ENCODE data around the gene DAB1. TPM values are rescaled to one million over a fixed set of nuclear protein-coding genes. Genes with fewer than 3 reads are reported as not detected.

DAB1 gene
- total RNA-seq, 1 donor, result 0.45 TPM

DNA sequence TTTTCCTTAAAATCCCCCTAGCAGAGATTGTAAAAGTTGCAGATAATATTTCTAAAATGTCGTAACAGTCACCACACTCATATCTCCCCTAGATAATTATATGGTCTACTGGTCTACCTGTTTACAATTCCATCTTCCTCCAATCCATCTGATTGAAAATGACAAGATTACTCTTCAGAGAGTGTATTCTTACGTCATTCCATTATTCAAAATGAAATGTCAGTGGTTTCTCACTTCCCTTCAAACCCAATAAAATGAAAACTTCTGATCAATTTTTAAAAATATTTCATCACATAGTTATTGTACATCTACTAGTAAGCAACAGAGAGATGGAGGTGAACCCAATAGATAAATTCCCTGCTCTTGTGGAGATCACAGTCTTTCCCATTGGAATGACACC, 255.9 kb downstream of the DAB1 start:
- no peak overlapping the region for H3K4me3 ChIP-seq (ENCODE audit: low read depth, low read length)
- no peak for DNase-seq (ENCODE audit: low read depth)
- TF ChIP-seq, protein P1, sequence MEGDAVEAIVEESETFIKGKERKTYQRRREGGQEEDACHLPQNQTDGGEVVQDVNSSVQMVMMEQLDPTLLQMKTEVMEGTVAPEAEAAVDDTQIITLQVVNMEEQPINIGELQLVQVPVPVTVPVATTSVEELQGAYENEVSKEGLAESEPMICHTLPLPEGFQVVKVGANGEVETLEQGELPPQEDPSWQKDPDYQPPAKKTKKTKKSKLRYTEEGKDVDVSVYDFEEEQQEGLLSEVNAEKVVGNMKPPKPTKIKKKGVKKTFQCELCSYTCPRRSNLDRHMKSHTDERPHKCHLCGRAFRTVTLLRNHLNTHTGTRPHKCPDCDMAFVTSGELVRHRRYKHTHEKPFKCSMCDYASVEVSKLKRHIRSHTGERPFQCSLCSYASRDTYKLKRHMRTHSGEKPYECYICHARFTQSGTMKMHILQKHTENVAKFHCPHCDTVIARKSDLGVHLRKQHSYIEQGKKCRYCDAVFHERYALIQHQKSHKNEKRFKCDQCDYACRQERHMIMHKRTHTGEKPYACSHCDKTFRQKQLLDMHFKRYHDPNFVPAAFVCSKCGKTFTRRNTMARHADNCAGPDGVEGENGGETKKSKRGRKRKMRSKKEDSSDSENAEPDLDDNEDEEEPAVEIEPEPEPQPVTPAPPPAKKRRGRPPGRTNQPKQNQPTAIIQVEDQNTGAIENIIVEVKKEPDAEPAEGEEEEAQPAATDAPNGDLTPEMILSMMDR (IDR thresholded peaks at IDR 0.05; ENCODE audit: insufficient read depth, low read length), result no peak

DNA sequence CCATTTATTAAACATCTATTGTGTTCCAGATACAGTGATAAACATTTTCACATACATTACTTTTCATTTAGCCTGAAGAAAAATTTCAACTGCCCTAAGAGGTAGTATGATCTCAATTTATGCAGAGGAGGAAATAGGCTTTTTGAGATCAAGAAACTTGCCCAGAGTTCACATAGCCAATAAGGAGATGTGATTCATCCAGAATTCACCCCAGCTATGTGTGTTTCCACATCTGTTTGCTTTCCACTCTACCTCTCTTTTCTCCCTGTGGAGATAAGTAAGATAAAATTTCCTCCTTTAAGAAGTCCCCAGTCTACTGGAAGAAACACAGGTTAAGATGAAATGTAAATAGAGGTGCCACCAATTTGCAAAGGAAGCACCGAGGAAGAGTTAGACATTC, 258.3 kb downstream of the DAB1 start:
- no peak overlapping the region for H3K4me3 ChIP-seq (ENCODE audit: low read depth, low read length)
- DNase-seq (ENCODE audit: low read depth), result peak; percentile 54
- TF ChIP-seq, protein P1 (IDR thresholded peaks at IDR 0.05; ENCODE audit: insufficient read depth, low read length), result no peak

DNA sequence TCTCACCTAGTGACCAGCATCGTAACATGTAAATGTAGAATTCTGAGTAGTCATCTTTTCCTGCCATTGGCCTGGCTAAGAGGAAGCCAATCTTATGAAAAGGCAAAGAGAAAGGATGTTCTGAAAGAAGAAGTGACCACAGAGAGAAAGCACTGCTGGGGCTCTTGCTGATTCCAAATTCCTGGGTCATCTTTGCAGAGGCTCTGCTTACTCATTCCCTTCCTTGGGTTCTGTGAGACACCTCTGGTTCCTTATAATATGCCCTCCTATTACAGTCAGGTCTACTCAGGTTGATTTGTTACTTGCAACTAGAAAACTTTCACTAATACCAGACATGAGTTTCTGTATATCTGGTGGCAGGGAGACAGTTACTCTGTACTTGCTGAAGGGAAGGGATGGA, 259.3 kb downstream of the DAB1 start:
- H3K4me3 ChIP-seq (ENCODE audit: low read depth, low read length), result no peak overlapping the region
- TF ChIP-seq, protein P1 (IDR thresholded peaks at IDR 0.05; ENCODE audit: insufficient read depth, low read length), result no peak
- no peak for DNase-seq (ENCODE audit: low read depth)

GRCh38 chr1:57163789-57164188, 260.1 kb downstream of the DAB1 start:
- TF ChIP-seq, protein P1 (IDR thresholded peaks at IDR 0.05; ENCODE audit: insufficient read depth, low read length), result no peak
- DNase-seq (ENCODE audit: low read depth), result no peak
- H3K4me3 ChIP-seq (ENCODE audit: low read depth, low read length), result no peak overlapping the region

DNA sequence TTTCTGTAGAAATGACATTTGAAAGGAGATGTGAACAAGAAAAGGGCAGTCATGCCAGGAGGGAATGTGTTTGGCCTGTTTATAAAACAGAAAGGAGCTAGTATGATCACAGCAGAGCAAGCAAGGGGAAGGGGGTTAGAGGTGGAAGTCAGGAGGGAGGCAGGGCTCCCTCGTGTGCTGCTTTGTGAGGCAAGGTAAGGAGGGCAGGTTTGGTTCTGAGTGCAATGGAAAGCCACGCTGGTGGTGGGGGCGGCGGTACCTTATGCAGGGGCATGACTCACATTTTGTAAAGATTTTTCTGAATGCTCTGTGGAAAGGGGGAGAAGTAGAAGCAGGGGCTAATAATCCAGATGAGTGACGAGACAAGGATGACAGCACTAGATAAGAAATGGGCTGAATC, 260.5 kb downstream of the DAB1 start:
- no peak for DNase-seq (ENCODE audit: low read depth)
- no peak overlapping the region for H3K4me3 ChIP-seq (ENCODE audit: low read depth, low read length)
- TF ChIP-seq, protein P1 (IDR thresholded peaks at IDR 0.05; ENCODE audit: insufficient read depth, low read length), result no peak

DNA sequence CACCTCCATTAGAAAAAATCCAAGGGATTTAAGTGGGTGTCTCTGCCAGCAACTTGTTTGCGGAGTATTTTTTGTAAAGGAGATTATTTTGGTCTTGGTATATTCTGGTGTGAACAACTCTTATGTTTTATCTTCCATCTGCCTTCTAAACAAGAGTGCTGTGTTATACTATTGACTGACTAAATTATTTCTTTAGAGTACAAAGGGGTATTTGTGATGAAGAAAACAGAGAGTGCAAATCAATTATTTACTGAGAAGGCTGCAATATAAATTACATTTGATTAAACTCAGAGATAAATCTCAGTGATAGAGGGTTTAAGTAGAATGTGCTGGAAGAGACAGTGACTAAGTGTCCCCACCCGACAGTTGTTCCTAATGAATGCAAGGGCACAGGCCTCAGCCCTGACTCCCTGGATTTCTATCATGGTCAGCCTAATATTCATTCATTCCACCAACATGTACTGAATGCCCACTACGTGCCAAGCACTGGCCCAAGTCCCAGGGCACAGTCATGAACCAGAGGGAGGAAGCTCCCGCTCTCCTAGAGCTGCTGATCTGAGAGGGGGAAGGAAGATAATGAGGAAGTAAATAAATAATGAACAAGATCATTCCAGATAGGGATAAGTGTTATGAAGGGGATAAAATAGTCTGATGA, 261.1 kb downstream of the DAB1 start:
- TF ChIP-seq, protein P1 (IDR thresholded peaks at IDR 0.05; ENCODE audit: insufficient read depth, low read length), result no peak
- DNase-seq (ENCODE audit: low read depth), result no peak
- no peak overlapping the region for H3K4me3 ChIP-seq (ENCODE audit: low read depth, low read length)

DNA sequence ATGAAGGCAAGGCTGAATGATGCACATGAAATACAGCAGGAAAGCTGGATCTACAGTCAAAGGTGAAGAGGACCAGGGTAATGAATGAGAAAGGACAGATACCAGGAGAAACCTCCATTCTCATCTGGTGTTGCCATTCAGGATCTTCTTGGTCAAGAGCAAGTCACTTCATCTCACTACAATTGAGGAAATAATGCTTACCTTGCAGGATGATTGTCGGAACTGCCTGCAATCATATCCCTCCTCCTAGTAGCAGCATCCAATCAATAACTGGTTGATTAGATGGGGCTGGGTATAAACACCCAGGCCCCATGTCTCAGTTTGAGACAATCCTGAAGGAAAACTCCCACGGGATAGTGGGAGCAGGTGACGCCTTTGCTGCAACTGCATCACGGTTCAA, 263.3 kb downstream of the DAB1 start:
- TF ChIP-seq, protein P1 (IDR thresholded peaks at IDR 0.05; ENCODE audit: insufficient read depth, low read length), result no peak
- no peak for DNase-seq (ENCODE audit: low read depth)
- no peak overlapping the region for H3K4me3 ChIP-seq (ENCODE audit: low read depth, low read length)

Data from fibroblast of the aortic adventitia (primary cell).